ENCODE measurements around the gene MYH11. TPM values are rescaled to one million over a fixed set of nuclear protein-coding genes. Genes with fewer than 3 reads are reported as not detected.

Gene MYH11
- total and polyA plus RNA-seq, 2 experiments from 2014 or later = 1.6 to 5.9 TPM

DNA sequence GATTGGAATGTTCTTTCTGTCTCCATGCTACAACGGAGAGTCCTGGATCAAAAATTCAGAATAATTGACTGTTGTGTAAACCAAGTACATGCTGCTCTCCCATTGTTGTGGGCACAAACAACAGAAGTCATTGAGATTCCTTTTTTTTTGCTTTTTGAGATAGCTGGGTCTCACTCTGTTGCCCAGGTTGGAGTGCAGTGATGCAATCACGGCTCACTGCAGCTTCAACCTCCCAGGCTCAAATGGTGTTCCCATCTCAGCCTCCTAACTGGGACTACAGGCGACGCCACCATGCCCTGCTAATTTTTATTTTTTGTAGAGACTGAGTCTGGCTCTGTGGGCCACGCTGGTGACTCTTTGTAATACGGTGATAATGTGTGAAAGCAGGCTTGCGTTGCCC lies 182.3 kb downstream of the MYH11 start (continued):
- TF ChIP-seq ZNF462 (CRISPR knock-in tag; IDR thresholded peaks at IDR 0.05) (no peak), JUNB (IDR thresholded peaks at IDR 0.05; ENCODE audit: unreplicated experiment) (no peak), STAT1 (IDR thresholded peaks at IDR 0.05; ENCODE audit: unreplicated experiment) (no peak)

DNA sequence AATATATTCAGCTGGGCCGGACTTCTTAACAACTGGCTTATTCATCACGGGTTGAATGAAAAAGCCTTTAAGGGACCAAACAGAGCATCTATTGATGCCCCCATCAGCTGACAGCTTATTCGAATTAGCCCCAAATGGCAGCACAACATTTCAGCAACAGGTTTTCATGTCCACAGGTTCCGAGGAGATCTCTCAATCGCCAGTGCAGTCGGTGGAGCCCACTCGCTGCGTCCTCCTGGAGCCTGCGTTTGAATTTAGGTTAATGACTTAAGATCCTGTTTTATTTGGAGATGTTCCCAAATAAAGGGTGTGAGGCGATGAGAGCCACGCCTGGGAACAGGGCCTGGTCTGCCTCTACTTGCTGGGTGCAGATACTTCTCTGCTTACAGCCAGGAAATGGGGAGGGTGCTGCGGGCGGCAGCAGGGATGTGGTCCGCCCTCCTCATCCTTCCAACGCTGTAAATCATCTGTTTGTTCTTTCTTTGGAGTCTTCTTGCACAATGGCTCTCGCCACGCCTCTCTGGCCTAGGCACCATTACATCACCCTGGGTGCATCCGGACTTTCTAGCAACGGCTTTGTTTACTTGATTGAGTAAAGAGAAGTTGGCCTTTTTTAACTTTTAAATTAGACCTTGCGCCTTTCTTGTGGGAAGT lies 184.2 kb downstream of the MYH11 start:
- peak; percentile 8 for DNase-seq (ENCODE audit: low spot score)
- H3K36me3 Mint-ChIP-seq (ENCODE audit: low read depth) = peaks cover 18% of the 10 kb centered on the region
- Histone ChIP-seq H4K20me1 (replicated peaks; ENCODE audit: insufficient read depth) (no peaks in the 10 kb centered on the region; the same call in 1 of the 2 replicates), H3K79me2 (replicated peaks; ENCODE audit: insufficient read depth) (no peaks in the 10 kb centered on the region), H3K4me1 (ENCODE audit: insufficient read depth) (0 out of 2 replicates have a peak, but pooled peaks cover 2% of the 10 kb centered on the region), H3F3A (replicated peaks; ENCODE audit: low read depth) (no peaks in the 10 kb centered on the region), H3K4me3 (no peak overlapping the region), H3K4me2 (no peak overlapping the region), H3K9me2 (ENCODE audit: insufficient read depth) (no peaks in the 10 kb centered on the region), H3K27ac (ENCODE audit: low read depth) (peak overlapping the region; percentile 84; the same call in 1 of the 2 replicates), H3K36me3 (ENCODE audit: insufficient read depth) (no peaks in the 10 kb centered on the region), H2AFZ (no peak overlapping the region), H3K27me3 (ENCODE audit: insufficient read depth) (no peaks in the 10 kb centered on the region)
- no peak overlapping the region for H3K4me3 Mint-ChIP-seq
- H3K9me3 Mint-ChIP-seq = no peaks in the 10 kb centered on the region
- no peaks in the 10 kb centered on the region for H3K27me3 Mint-ChIP-seq (ENCODE audit: insufficient read depth, low read depth, poor library complexity)
- peaks cover 2% of the 10 kb centered on the region; the same call in 1 of the 3 replicates for H3K4me1 Mint-ChIP-seq
- no peak for ATAC-seq
- H3K27ac Mint-ChIP-seq = no peak overlapping the region; the same call in 1 of the 2 replicates
- TF ChIP-seq ZNF114 (CRISPR knock-in tag; IDR thresholded peaks at IDR 0.05) (no peak), EZH2phosphoT487 (IDR thresholded peaks at IDR 0.05; ENCODE audit: unreplicated experiment) (no peak), ZNF462 (CRISPR knock-in tag; IDR thresholded peaks at IDR 0.05) (no peak), CTCF (conservative IDR thresholded peaks at IDR 0.05; ENCODE audit: low read depth in 2 of 2) (no peak)
